Measurements from ENCODE around the gene HOXB3. TPM values are rescaled to one million over a fixed set of nuclear protein-coding genes. Genes with fewer than 3 reads are reported as not detected.
A peak's percentile ranks its signal among the peaks of the same experiment; 100 is the strongest.

Gene HOXB3
- total and polyA plus RNA-seq, 2 of the 4 experiments (the other 2 are of a cell fraction): 6.3 to 59.6 TPM

DNA sequence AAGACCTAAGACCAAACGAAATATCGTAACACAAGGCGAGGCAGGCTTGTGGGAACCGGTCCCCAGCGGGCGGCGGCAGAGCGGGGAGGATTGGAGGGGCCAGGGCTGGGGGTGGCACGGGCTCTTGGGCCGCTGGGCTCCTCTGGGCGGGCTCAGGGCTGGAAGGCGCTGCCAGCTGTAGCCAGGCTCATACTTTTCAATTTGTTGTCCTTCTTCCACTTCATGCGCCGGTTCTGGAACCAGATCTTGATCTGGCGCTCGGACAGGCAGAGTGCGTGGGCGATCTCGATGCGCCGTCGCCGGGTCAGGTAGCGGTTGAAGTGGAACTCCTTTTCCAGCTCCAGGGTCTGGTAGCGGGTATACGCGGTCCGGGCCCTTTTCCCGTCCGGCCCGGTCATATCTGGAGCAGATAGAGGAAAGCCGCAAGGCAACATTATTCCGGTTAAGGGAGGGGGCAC lies 2.0 kb upstream of the HOXB3 start:
- Histone ChIP-seq H3K4me1 (ENCODE audit: control insufficient read depth, insufficient read depth, low read length) (peaks cover 9% of the 10 kb centered on the region), H2AK5ac (ENCODE audit: low read depth, low read length) (peak overlapping the region; percentile 71), H3K56ac (ENCODE audit: extremely low read depth, insufficient read depth, low read length) (peak overlapping the region; percentile 100), H2BK20ac (ENCODE audit: low read depth, low read length) (no peak overlapping the region; the same call in 1 of the 2 replicates), H2BK5ac (ENCODE audit: low read depth, low read length, poor library complexity, severe bottlenecking) (peak overlapping the region; percentile 99), H3K36me3 (ENCODE audit: control insufficient read depth, insufficient read depth, low read length) (peaks cover 18% of the 10 kb centered on the region; the same call in 1 of the 2 replicates), H2BK15ac (ENCODE audit: low read depth, low read length) (peak overlapping the region; percentile 19; the same call in 1 of the 3 replicates), H3K14ac (replicated peaks; ENCODE audit: low read depth, low read length) (peak overlapping the region; percentile 99), H2BK120ac (ENCODE audit: low read depth, low read length) (peak overlapping the region; percentile 97), H4K20me1 (ENCODE audit: insufficient read depth, low read length) (peaks cover 7% of the 10 kb centered on the region; the same call in 1 of the 2 replicates), H3K4me3 (ENCODE audit: insufficient read depth, low read depth, low read length) (peak overlapping the region; percentile 91), H4K8ac (ENCODE audit: low read depth in 2 of 2, low read length in 2 of 2) (peak overlapping the region; percentile 96 to 99; a peak in 3 of 4 replicates), H3K27ac (ENCODE audit: insufficient read depth, low read length) (peak overlapping the region; percentile 99), H3K4me2 (ENCODE audit: low read depth, low read length) (peak overlapping the region; percentile 98), H3K9ac (ENCODE audit: low read depth, low read length) (peak overlapping the region; percentile 100), H3K23ac (ENCODE audit: low read depth, low read length) (peak overlapping the region; percentile 100), H2AFZ (replicated peaks; ENCODE audit: low read length, poor library complexity) (peak overlapping the region; percentile 35), H3K4ac (ENCODE audit: low read depth, low read length) (peak overlapping the region; percentile 99), H2AK9ac (replicated peaks; ENCODE audit: low read depth, low read length, poor library complexity) (peak overlapping the region; percentile 58), H3K18ac (ENCODE audit: low read depth, low read length) (peak overlapping the region; percentile 96), H3K27me3 (ENCODE audit: control insufficient read depth, insufficient read depth, low read length) (no peaks in the 10 kb centered on the region), H3K9me3 (ENCODE audit: control insufficient read depth, insufficient read depth, low read length) (no peaks in the 10 kb centered on the region), H3K9me1 (ENCODE audit: insufficient read depth, low read length) (no peaks in the 10 kb centered on the region), H4K91ac (ENCODE audit: insufficient read depth, low read depth, low read length) (peak overlapping the region; percentile 99), H3K79me1 (ENCODE audit: low read depth in 1 of 2, low read length in 2 of 2) (no peaks in the 10 kb centered on the region), H4K5ac (ENCODE audit: low read depth, low read length) (no peak overlapping the region; the same call in 1 of the 2 replicates)
- POLR2A ChIA-PET (ENCODE audit: unreplicated experiment): interaction anchor here (1.2 to 3.1 kb wide), 4 partner anchors 10 to 108 kb away, joined by 4 to 14 read pairs (median 4); no protein-coding TSS in a partner anchor
- dilution Hi-C loops (cut with HindIII; ENCODE audit: low sequenced_read_pairs, unreplicated experiment) (no loop called here), in situ Hi-C loops (cut with MboI; ENCODE audit: low sequenced_read_pairs) (loop anchor here (10.0 kb wide), 1 partner anchor 567 kb away; no protein-coding TSS in a partner anchor), intact Hi-C loops (cut with micrococcal nuclease) (loop anchor here (2.0 kb wide), 1 partner anchor 21 kb away; no protein-coding TSS in a partner anchor)
- CTCF ChIA-PET: interaction anchor here (0.6 to 1.8 kb wide), 5 partner anchors 21 to 256 kb away, joined by 3 to 6 read pairs (median 4); no protein-coding TSS in a partner anchor
- no TSS peak for BruUV-seq (replicated peaks)
- DNase-seq: peak; percentile 64
- no peak for ATAC-seq (ENCODE audit: low read depth)
- 0% methylated on average over 4 of the region's 33 CpGs; no CpG with 5 or more reads in 1 of the 2 experiments for WGBS, 2 experiments (ENCODE audit: extremely low coverage in 2 of 2, insufficient read length in 1 of 2)
- no peak for TF ChIP-seq CTCF (conservative IDR thresholded peaks at IDR 0.05; ENCODE audit: low read depth, low read length)
- peak; percentile 26; the same call in 1 of the 2 replicates for TF ChIP-seq MAZ (IDR thresholded peaks at IDR 0.05; ENCODE audit: borderline replicate concordance, low read depth, low read length)
- TF ChIP-seq, protein P1, sequence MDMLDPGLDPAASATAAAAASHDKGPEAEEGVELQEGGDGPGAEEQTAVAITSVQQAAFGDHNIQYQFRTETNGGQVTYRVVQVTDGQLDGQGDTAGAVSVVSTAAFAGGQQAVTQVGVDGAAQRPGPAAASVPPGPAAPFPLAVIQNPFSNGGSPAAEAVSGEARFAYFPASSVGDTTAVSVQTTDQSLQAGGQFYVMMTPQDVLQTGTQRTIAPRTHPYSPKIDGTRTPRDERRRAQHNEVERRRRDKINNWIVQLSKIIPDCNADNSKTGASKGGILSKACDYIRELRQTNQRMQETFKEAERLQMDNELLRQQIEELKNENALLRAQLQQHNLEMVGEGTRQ (IDR thresholded peaks at IDR 0.05; ENCODE audit: low read depth, low read length): no peak
- TF ChIP-seq CHD1 (IDR thresholded peaks at IDR 0.05; ENCODE audit: low read depth, low read length): 0 out of 2 replicates have a peak, but pooled peaks have one; percentile 18
- TF ChIP-seq MXI1 (IDR thresholded peaks at IDR 0.05; ENCODE audit: borderline replicate concordance, low read depth, low read length): 0 out of 2 replicates have a peak, but pooled peaks have one; percentile 22
